Measurements from ENCODE around the gene MIER3.
"Not testable (repeated sequence)": the region's sequence is repeated elsewhere in the genome, so short reads cannot be mapped to it uniquely, and the experiment has no call there.

The MIER3 gene, protein sequence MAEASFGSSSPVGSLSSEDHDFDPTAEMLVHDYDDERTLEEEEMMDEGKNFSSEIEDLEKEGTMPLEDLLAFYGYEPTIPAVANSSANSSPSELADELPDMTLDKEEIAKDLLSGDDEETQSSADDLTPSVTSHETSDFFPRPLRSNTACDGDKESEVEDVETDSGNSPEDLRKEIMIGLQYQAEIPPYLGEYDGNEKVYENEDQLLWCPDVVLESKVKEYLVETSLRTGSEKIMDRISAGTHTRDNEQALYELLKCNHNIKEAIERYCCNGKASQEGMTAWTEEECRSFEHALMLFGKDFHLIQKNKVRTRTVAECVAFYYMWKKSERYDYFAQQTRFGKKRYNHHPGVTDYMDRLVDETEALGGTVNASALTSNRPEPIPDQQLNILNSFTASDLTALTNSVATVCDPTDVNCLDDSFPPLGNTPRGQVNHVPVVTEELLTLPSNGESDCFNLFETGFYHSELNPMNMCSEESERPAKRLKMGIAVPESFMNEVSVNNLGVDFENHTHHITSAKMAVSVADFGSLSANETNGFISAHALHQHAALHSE

DNA sequence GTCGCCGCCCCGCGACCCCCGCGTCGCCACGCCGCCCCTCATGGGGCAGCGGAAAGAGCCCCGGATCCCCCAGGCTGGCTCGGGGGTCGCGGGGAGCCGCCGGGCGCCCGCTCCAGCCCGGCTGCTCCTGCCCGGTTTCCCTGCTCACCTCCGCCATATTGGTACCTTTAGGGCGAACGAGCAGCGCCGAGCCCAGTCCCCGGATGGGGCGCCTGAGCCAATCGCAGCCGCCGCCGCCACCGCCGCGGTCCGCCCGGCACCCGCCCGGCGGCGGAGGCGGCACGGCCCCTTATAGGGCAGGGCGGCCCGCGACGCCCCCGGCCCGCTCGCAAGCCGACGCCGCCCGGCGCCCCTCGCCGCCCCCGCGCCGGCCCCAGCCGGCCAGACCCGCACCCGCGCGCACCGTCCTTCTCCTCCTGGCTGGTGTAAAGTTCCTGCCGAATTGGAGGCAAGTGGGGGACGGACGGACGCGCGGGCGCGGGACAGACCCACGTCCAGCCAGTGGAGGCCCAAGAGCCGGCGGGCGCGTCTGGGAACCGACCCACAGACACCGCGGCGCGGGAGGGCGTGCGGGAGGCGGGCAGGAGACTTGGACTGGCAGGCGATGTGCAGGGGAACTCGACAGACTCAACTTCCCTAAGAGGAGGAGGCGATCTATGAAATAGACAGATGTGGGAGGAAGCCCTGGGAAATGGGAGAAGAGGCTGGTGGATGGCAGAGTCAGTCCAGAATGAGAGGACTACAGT, at the start of gene MIER3:
Gene MIER3 (minus strand): TSS at position 178 of the 746 bp plus-strand sequence. CDS start 21 bp downstream, at position 157.
- DNase-seq = peak; percentile 41

DNA sequence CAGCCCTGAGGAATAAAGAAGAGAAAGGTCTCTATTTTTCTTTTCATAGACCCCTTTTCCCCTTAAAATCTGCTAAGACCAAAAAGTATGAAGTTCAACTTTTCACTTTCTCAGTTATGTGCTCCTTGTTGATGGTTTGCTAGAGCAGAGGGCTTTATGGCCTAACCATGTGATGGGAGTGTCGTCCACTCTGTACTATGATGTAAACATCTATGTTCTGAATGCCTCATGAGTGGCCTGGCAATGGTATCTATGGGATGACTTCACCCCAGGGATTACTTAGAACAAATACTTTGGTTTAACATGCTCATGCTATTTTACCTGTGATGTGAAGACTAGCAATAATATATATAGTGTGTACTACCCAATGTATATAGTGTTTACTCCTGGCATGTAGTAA, 43.7 kb upstream of the MIER3 start:
- no peak for DNase-seq

DNA sequence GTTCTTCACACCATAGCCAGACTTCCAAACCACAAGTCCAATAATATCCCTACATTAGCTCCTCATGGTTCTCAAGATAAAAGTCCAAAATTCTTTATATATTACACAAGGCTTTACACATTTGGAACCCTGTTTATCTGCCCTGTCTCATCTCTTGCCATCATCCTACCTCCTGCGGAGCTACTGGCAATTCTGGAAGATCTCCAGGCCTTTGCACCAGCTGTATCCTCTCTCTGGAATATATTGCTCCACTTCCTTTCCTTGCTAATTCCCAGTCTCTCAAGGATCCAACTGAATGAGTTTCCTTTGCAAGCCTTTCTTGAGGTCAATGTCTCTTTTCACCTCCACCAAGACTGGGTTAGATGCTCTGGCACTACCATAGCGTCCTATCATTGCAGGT, 41.3 kb upstream of the MIER3 start:
- no peak for DNase-seq

DNA sequence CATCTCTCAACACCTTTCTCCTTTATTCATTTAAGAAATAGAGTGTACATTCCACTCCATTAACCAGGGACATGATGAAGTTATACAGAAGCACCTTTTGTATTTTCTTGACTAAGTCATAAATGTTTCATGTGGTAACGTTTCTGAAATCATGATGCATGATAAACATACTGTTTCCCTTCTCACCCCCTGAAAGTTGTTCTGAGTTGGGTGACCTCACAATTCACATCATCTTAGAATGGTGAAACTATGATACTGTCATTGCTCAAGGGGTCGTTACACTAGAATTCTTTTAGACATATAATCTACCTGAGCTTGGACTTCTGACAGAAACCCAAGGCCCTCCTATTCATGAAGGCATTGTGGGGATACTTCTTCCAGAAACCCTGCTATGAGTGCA, 37.8 kb upstream of the MIER3 start:
- DNase-seq = no peak

DNA sequence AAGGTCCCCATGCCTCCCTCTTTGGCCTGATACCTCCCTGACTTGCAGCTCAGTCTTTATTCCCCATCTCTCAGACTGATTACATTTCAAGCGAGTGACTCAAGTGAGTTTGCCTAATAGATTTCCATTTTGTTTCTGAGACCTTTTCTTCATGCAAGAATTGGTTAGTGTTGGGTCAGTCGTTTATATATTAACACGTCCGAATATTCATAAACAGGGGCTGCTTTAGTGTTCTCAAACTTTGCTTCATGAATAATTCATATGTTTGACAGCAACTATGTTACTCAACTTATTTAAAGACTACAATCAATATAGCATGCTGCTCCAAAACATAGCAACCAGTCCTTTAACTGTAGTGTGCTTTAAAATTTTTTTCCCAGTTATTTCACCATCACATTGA, 36.6 kb upstream of the MIER3 start:
- no peak for DNase-seq

DNA sequence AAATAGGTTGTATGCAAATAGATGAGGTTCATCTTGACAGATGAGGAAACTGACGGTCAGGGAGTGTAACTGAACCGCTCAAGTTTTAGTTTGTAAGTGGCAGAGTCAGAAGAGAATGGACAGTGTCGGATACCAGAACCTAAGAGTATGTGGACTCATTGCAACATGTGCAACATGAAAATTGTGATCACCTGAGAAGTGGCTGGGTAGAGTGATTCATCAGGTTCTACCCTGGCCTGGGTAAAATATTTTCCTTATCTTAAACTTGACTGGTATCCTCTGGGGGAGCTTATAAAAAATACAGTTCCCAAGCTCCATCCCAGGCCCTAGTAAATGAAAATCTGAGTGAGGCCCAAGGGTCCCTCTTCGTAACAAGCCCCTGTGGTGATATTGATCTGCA, 35.2 kb upstream of the MIER3 start:
- no peak for DNase-seq

DNA sequence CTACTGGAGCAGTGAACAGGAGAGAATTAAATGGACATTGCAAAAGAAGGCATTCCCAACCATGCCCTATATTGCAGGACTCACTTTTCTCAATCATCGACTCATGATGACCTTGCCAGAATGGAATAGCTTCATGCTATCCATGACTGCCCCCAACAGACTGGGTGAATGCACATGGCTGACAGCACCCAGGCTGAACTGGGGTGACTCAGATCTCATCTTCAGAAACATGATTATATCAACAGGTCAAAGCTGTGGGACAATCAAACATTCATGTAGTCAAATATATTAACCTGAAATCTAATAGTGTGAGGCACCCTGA, 34.7 kb upstream of the MIER3 start:
- DNase-seq = no peak

DNA sequence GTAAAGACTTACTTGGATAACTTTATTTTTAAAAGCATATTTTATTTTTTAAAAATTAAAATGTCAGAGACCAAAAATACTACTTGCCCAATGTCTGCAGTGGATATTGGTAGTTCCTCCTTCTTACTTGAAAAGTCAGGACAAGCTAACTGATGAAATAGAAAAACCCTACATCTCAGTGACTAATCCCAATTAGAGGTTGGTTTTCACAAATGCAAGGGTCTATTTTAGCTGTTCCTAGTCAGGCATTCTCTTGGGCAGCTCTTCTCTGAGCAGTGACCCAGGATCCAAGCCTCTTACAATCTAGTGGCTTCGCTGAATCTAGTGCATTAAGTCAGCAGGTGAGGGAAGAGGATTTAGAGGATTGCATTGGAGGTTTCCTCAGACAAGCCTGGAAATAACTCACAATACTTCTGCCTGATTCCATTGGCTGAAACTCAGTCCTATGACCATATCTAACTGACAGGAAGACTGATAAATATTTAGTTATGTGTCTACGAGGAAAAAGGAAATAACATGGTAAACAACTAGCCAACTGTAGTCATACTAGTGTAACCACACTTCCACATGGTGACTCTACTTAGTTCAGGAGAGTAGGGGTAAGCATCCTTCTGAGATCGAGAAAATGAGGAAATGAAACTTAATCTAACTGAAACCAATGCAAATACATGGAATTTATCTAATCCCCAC, 34.2 kb upstream of the MIER3 start:
- DNase-seq = no peak

DNA sequence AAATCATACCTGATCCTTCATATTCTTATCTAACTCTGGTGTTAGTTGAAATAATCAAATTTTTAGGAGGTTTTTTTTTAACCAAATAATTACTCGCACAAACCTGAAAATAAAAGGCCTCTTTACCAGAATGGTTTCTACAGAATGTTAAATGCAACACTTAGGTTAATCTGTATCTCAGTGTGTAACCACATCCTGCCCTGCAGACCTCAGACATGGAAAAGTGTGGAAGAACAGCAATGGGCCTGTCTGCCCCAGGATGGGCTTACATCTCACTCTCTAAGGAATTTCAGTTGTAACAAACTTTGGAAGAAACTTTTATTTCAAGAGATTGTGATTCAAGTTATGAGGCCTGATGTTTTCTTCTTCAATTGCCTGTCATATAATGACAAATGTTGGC, 32.5 kb upstream of the MIER3 start:
- no peak for DNase-seq

DNA sequence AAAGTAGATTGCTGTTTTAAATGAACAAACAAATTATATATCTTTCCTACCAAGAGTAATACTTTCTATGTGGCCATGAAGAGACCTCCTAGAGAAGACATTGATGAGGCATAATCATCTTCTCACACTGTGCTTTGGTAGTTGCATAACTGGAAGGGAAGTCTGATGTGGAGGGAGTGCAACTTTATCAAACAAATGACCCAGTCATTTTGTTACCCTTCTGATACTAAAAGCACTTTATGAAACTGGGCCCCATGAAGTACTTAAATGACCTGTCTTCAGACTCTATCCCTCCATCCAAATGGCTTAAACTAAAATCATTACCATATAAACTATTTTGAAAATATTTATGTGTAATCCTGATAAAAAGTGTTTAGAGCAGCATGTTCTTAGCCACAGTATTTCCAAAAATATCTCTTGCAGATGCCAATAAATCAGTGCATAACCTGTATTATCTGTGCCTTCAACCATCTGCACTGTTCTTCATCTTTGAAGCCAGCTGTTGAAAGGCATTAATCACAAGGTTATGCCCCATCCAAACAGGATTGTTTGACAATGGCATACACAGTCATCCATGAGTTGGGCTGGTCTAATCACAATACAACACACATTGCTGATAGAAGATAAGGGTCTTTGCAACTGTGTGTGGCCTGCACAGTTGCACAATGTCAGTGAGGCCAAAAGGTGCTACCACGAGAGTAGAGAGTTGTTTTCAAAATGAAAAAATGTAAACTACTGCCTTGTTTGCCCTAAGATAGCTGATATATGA, 31.9 kb upstream of the MIER3 start:
- no peak for DNase-seq

DNA sequence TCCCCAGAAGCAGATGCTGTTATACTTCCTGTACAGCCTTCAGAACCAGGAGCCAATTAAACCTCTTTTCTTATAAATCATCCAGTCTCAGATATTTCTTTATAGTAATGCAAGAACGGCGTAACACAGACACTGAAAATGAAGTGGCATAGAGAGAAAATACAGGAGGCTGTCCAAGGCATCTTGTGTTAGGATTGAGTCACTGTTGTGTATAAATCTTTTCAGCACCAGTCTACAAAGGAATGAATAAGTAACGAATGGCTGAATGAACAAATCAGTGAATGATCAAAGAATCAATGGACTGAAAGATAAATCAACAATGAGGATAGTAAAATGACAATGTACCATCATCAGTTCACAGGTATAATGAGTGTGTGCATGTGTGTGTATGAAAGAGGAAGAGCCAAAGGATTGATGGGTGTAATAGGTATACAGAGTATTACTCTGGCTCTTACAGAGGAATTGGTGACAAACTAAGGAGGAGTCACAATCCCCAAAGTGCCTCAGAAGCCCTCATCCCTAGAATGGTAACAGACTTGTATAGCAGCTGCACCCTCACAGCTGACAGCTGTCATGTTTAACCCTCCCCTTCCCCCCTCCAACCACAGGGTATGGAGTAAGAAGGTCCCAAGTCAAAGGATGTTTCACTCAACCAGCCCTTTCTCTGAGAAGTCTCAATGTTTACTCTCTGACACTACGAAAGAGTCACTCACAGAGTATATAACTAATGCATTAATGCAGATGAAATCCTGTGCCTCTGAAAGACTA, 29.8 kb upstream of the MIER3 start:
- no peak for DNase-seq

DNA sequence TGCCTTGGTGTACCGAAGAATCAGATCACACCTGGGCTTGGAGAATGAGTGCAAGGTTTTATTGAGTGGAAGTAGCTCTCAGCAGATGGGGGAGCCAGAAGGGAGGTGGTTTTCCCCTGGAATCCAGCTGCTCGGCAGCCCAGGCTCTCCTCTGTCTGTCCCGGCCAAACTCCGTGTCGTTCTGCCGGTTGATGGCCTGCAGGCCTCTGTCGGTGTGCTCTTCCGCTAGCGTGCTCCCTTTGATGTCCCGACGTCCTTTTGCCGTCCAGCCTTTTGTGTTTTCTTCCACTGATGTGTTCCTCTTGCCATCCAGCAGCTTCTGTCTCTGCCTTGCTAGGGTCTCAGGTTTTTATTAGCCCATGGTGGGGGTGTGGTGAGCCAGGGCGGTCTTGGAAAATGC, 28.0 kb upstream of the MIER3 start:
- DNase-seq = no peak

DNA sequence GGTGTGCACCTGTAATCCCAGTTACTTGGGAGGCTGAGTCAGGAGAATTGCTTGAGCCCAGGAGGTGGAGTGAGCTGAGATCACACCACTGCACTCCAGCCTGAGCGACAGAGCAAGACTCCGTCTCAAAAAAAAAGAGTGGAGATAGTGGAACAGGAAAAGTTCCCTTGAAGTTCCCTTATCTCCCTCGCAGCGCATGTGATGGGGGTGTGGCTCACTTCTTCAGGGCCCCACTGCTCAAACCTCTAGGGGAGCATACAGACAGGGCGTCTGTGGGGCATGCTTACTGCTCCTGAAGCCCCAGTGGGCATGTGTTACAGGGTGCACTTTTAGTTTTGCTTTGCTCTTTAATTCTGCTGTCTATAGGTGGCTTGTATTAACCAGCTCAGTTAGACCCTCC, 27.6 kb upstream of the MIER3 start:
- DNase-seq = not testable (repeated sequence)

DNA sequence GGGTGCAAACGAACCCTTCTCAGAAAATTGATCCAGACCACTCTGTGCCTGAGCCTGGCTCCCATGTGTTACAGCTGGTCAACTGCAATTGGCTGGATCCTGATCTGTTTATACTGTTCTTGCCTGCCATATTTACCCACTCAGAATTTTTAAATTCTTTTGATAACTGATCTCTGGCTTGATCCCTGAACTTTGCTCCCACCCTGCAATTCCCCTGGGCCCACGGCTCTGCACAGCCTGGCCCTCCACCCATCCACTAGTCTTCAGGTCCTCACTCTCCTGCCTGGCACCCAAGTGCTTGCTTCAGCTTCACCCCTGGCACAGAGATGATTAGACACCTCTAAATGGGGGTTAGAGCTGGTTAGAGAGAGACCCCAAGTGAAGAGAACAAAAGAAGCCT, 25.9 kb upstream of the MIER3 start:
- DNase-seq = no peak

DNA sequence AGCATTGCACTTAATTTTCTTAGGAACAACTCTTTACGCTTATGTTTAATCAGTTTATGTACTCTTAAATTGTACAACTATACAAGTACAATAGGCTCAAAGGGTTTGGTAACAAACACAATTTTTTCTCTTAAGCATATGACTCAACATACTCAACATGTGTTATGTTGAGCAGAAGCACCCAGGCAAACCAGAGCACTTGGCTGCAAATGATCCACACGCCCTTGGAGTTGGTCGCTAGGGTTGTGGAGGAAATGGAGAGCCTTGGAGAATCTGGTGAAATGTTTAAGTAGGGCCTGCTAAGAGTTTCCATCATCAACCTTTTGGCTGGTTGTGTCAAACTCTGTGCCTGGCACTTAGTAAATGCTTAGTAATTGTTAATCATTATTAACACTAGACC, 25.1 kb upstream of the MIER3 start:
- no peak for DNase-seq

DNA sequence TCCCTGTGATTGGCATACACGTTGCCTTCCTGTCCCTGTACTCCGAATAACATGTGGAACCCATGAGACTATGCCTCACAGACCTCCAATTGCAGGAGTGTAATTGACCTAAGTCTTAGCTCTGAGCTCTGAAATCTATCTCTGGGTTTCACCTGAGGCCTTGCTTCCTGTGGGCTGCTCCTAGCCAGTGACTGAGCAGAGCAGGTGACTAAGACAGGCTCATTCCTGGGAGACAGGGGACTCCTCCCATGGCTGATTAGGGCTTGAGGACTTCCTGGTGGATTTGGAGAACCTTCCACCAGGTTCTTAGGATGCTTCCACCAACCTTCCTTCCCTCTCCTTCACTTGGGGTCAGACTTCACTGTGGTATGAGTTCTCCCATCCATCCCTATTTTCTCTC, 22.3 kb upstream of the MIER3 start:
- no peak for DNase-seq

DNA sequence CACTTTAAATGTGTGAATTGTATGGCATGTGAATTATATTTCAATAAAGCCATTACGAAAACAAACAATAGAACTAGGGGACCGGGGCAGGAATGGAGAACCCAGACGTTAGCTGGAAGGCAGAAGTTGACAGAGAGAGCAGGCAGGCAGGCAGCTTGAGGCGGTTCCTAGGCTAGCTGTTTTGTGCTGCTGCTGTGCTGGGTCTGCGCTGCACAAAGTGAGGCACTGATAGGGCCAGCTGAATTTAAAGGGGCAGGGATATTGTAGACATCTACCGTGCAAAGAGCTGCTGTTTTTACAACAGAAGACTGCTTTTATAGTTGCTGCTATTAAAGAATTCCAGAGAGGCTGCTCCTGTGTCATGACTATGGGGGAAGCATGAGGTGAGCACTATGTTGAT, 21.6 kb upstream of the MIER3 start:
- no peak for DNase-seq

DNA sequence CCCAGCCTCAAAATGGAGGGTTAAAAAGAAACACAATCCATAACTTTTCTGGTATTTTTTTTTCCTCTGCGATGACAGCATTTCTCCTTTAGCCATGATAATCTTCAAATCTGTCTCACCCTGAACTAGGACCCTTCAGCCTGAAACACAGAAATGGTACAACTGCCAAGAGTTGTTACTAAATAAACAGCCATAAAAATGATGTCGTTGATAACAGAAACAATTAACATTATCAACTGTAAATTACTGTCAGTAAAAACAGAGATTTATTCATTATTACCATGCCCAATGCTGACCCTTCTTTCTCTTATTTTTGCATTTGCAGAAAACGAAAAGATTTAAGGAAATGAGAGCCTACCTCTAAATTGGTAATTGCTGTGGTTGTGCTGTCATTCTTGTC, 19.4 kb upstream of the MIER3 start:
- DNase-seq = no peak

DNA sequence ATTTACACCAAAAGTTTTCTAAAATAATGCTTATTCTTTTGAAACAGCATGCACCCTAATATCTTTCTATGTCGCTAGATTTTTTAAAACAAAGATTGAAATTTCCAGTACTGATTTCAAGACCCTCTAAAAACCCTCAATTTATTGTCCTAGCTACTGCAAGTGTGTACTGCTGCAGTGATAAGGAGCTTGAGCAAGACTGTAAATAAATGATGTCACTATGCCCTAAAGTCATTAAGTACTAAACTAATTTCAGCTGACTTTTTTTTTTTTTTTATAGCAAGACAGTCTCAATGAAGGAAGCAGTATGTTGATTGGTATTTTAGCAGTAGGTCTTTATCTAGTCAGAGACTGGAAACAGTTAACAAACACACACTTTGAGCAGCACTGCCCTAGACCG, 12.2 kb upstream of the MIER3 start:
- no peak for DNase-seq

DNA sequence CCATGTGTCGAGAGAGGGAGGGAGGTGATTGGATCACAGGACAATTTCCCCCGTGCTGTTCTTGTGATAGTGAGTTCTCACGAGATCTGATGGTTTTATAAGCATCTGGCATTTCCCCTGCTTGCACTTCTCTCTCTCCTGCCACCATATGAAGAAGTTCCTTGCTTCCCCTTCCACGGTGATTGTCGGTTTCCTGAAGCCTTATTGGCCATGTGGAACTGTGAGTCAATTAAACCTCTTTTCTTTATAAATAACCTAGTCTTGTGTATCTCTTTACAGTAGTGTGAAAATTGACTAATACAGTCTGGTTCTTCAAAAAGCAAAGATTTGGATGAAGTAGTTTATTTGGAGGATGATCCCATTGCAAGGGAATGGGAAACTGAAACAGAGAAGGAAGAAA, 11.3 kb upstream of the MIER3 start:
- no peak for DNase-seq

DNA sequence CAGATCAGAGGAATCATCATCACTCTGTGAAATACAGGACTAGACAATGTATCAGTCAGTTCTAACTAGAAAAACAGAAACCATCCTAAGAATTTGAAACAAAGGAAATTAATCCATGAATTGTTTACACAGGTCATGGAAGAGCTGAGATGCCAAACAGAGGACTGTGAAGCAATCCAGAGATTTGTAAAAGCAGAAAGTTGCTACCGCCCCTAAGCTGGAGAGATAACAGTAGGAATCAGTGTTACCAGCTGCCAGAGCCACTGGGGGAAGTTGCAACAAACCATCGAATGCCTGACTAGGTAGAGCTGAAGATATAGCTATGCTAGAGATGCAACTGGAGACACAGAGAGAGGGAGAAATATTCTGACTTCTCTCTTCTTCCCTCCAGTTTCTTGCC, 10.4 kb upstream of the MIER3 start:
- no peak for DNase-seq

DNA sequence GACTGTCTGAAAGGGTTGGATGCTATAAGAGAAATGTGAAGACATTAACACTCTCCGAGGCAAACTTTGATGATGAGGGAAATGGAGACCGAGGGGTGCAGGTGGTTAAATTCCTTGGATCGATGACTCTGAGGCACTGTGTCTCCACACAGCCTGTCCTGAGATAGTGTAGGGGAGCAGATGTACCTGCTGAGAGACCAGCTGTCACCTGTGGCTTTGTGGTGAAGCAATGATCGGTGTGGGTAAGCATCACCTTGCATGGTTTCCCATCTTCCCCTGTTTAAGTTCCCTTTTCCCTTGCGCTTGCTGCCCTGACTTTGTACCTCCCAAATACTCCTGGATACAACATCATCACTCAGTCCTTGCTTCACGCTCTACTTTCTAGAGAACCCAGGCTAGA, 9.8 kb upstream of the MIER3 start:
- peak; percentile 42 for DNase-seq

All from NCI-H2171 (cell line).